SK-N-SH (cell line): ENCODE data around the gene CANX.

Source experiments
- CTCF ChIP-seq: fragments of 200-600 bp; sonication (generic); IDR thresholded peaks from 2 replicates; pipeline ENCODE4 v1.6.1; 2017; ENCODE audit warnings: antibody characterized with exemption, mild to moderate bottlenecking, moderate library complexity
- EP300 ChIP-seq, 2 experiments: IDR thresholded peaks; 2 replicates each; pipeline versions ENCODE4 v1.4.0 to v1.6.1; 2012; ENCODE audit warnings: borderline replicate concordance in 1 of 2, low read depth in 1 of 2, low read length in 1 of 2
- EZH2phosphoT487 ChIP-seq: fragments of 200-600 bp; sonication (generic); IDR thresholded peaks from 2 replicates; pipeline ENCODE4 v1.6.1; 2017; ENCODE audit warnings: low read depth, mixed run types, mild to moderate bottlenecking, antibody characterized with exemption, moderate library complexity, borderline replicate concordance
- FOXM1 ChIP-seq: IDR thresholded peaks from 2 replicates; pipeline ENCODE4 v1.4.0; 2012; ENCODE audit warnings: low read depth, mild to moderate bottlenecking
- GATA2 ChIP-seq: sonication (generic); formaldehyde crosslinking; IDR thresholded peaks from 2 replicates; pipeline ENCODE4 v1.5.0; 2020; ENCODE audit warnings: mild to moderate bottlenecking, missing genetic modification reagents
- IRF3 ChIP-seq: fragments of 150-350 bp; IDR thresholded peaks from 2 replicates; pipeline ENCODE4 v1.6.1; 2016; ENCODE audit warnings: mild to moderate bottlenecking, low read depth, low read length
- TAF1 ChIP-seq: IDR thresholded peaks from 2 replicates; pipeline ENCODE4 v1.6.1; 2012; ENCODE audit warnings: low read depth, mild to moderate bottlenecking, low read length, moderate library complexity, borderline replicate concordance
- USF2 ChIP-seq: fragments of 150-350 bp; IDR thresholded peaks from 2 replicates; pipeline ENCODE4 v1.6.1; 2017; ENCODE audit warnings: antibody characterized with exemption, low read length, low read depth, borderline replicate concordance
- YY1 ChIP-seq: IDR thresholded peaks from 2 replicates; pipeline ENCODE4 v1.4.0; 2012; ENCODE audit warnings: low read depth, mild to moderate bottlenecking

- TF ChIP-seq CTCF: no peak
- TF ChIP-seq EZH2phosphoT487: no peak
- no peak for TF ChIP-seq TAF1
- TF ChIP-seq GATA2: no peak
- no peak for TF ChIP-seq USF2
- TF ChIP-seq IRF3: no peak
- TF ChIP-seq YY1: no peak
- TF ChIP-seq EP300 (IDR thresholded peaks at IDR 0.05; ENCODE audit: borderline replicate concordance in 1 of 2, low read depth in 1 of 2, low read length in 1 of 2): no peak
- TF ChIP-seq FOXM1: no peak
Observed at GRCh38 chr5:179716286-179716685, 17.5 kb downstream of the CANX start.
